NCI-H2196 treated with DMSO at 0.1 percent for 48 hours (cell line): ENCODE measurements around the gene AGAP1.
A peak's percentile ranks its signal among the peaks of the same experiment; 100 is the strongest.
"Not testable (repeated sequence)": the region's sequence is repeated elsewhere in the genome, so short reads cannot be mapped to it uniquely, and the experiment has no call there.

Experiments
- DNase-seq: peaks from one replicate; lab custom pipeline; 2025; ENCODE audit not compliant: unreplicated experiment; lab: John Stamatoyannopoulos, UW

The AGAP1 gene

DNA sequence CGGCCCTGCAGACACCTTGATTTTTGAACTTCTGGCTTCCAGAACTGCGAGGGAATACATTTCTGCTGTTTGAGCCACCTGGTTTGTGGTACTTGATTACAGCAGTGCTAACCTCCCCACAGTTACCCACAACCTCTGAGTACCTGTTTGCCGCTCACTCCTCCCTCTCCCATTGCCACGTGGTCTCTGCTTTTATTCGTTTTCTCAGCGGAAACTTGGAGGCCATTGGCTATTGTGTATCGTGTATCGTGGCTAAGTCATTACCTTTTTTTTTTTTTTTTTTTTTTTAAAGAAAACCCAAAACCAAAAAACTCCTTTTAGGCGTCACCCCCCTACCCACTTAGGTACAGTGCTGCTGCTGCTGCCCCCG, 90.8 kb downstream of the AGAP1 start:
- no peak for DNase-seq

DNA sequence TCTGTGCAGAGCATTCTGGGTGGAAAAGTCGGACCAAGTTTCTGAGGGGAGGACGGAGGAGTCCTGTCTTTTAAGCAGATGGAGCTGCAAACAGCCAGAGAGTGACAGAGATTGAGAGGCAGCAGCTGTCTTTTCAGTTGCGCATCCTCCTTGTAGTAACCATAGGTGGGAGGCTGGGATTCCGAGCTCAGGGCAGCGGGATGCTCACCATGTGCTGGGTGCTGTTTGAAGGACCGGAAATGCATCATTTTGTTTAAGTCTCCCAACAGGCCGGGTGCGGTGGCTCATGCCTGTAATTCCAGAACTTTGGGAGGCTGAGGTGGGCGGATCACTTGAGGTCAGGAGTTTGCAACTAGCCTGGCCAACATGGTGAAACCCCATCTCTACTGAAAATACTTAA, 93.4 kb downstream of the AGAP1 start:
- DNase-seq: no peak

- DNase-seq: no peak
Observed at GRCh38 chr2:235588750-235589149, 94.9 kb downstream of the AGAP1 start.

DNA sequence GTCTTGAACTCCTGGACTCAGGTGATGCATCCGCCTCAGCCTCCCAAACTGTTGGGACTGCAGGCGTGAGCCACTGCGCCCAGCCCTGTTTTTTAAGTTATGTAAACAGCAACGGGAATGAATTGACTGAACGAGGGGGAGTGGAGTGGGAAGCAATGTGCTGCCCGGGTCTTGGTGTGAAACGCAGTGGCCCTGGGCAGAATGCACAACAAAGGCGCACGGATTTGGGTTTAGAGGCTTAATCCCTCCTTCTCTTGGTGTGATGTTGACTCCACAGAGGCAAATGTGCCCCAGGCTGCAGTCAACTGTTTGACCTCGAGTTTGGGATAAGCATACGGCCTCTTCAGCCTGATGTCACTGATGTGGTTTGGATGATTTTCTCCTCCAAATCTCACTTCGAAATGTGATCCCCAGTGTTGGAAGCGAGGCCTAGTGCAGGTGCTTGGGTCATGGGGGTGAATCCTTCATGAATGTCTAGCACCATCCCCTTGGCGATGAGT, 97.4 kb downstream of the AGAP1 start:
- no peak for DNase-seq

DNA sequence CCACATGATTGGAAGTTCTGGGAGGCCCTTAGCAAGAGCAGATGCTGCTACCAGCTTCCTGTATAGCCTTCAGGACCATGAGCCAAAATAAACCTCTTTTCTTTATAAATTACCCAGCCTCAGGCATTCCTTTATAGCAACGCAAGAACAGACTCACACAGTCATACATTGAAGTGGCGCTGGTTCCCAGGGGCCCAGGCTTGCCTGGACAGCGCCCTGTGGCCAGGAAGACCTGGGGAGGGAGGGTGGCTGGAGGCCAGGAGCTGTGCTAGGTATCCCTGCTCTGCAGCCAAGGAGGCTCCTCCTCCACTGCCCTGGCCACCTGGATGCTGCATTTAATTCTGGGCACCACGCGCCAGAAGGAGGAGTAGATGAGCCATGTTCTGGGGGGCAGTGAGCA, 98.1 kb downstream of the AGAP1 start:
- DNase-seq: peak; percentile 39

DNA sequence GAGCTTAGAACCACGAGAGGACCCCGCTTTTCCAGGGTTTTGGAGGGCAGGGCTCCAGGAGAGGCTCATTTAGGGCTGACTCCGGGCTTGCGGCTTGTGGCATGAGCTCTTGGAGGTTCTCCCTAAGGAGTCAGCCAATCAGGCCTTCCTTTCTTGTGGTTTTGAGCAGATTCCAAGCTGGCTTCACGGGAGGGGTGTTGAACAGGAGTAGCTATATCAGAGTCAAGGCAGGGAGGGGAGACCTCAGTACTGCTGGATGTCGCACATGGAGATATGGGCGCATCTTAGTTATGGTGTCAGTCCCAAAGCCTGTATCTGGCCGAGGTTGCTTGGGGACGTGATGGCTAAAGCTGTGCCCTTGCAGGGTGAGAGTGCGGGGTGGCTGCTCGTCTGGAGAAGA, 98.6 kb downstream of the AGAP1 start:
- no peak for DNase-seq

- no peak for DNase-seq
Observed at GRCh38 chr2:235592836-235593235, 99.0 kb downstream of the AGAP1 start.

DNA sequence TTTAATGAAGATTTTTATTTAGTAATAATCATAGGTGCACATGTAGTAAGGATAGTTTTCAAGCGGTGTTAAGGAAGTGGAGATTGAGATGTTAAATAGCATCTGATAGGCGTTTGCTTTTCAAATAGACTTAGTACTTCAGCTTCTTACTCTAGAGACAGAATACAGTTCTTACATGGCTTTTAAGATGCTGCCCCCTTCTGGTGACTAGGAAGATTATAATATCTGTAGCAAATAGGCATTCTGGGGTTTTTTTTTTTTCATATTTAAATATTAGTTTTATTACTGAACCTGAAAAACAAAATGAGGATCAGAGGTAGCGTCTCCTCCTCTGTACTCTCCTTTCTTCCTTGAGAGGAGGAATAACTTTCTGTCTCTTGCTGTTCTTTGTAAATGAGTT, 100.2 kb downstream of the AGAP1 start:
- DNase-seq: peak; percentile 81

- DNase-seq: no peak
Observed at GRCh38 chr2:235594964-235595363, 101.1 kb downstream of the AGAP1 start.

GRCh38 chr2:235595422-235596010, 101.7 kb downstream of the AGAP1 start:
- peak; percentile 33 for DNase-seq

GRCh38 chr2:235596272-235596671, 102.4 kb downstream of the AGAP1 start:
- DNase-seq: no peak

GRCh38 chr2:235597081-235597615, 103.3 kb downstream of the AGAP1 start:
- no peak for DNase-seq

- no peak for DNase-seq
Observed at GRCh38 chr2:235598026-235598425, 104.2 kb downstream of the AGAP1 start.

GRCh38 chr2:235598532-235599531, 105.0 kb downstream of the AGAP1 start:
- no peak for DNase-seq

- DNase-seq: no peak
Observed at GRCh38 chr2:235599596-235600338, 105.9 kb downstream of the AGAP1 start.

DNA sequence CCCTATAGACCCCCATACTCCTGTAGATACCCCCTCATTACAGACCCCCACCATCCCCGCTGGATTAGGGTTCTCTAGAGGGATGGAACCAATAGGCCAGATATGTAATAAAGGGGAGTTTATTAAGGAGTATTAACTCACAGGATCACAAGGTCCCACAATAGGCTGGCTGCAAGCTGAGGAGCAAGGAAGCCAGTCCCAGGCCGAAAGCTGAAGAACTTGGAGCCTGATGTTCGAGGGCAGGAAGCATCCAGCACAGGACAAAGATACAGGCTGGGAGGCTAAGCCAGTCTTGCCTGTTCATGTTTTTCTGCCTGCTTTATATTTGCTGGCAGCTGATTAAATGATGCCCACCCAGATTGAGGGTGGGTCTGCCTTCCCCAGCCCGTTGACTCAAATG, 106.6 kb downstream of the AGAP1 start:
- DNase-seq: no peak

DNA sequence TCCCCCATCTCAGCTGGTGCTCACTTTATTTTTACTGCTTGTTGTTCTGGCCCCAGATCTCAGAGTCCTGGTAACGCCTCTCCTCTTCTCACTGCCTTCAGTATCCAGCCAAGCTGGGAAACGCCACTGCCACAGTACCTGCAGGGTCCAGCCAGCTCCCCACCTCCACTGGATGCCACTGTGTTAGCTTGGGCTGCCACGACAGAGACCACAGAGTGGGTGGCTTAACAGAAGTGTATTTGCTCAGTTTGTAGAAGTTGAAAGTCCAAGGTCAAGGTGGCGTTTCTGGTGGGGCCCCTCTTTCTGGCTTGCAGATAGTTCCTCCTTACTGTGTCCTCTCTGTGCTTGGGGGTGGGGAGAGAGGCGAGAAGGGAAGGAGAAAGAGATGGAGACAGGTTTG, 107.1 kb downstream of the AGAP1 start:
- DNase-seq: no peak

- no peak for DNase-seq
Observed at GRCh38 chr2:235601960-235602704, 108.3 kb downstream of the AGAP1 start.

DNA sequence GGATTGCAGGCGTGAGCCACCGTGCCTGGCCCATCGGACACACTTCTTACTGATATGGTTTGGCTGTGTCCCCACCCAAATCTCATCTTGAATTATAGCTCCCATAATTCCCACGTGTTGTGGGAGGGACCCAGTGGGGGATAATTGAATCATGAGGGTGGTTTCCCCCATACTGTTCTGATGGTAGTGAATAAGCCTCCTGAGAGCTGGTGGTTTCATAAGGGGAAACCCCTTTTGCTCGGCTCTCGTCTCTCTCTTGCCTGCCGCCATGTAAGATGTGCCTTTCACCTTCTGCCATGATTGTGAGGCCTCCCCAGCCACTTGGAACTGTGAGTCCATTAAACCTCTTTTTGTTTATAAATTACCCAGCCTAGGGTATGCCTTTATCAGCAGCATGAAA, 109.1 kb downstream of the AGAP1 start:
- not testable (repeated sequence) for DNase-seq

- no peak for DNase-seq
Observed at GRCh38 chr2:235603659-235604058, 109.8 kb downstream of the AGAP1 start.
